HG03095 (cell line): Measurements from ENCODE around the gene INHBA.
A peak's percentile ranks its signal among the peaks of the same experiment; 100 is the strongest.

Source experiments
- ATAC-seq: cut with Tn5 transposase; IDR thresholded peaks from one replicate; pipeline ENCODE4 v1.9.1; 2021; ENCODE audit warnings: moderate library complexity; ENCODE audit not compliant: unreplicated experiment

The INHBA gene

DNA sequence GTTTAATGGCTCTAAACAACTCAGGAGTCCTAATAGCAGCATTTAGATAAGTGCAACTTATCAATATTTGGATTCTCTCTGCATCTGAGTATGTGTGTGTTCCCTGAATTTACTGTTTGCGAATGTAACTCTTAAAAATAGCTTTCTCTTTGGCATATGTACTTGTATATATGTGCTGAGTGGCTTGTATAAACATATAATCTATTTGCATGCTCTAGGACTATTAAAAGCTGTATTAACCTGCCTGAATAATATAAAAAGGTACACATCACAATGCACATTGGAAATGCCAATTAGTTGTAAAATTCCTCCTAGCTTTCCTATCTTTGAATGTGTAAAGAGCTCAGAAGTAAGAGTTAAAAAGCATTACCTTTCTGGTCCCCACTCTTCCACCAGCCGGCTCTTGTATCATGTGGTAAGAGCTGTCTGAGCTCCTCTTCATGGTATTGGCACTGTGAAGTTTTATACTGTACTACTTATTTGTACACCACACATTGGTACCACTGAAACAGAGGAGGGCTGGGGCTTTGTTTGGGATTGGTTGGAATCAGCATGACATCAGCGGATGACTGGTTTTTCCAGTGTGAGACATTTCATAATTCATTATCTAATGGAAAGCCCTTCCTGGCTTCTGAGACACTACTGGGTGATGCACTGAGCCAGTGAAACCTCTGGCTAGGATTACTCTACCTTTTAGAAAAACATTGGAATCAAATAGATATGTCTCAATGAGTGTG, at the start of gene INHBA:
TSS of gene INHBA (minus strand) at position 456 of the 737 bp plus-strand sequence. CDS start 2,716 bp downstream, outside the sequence.
- ATAC-seq, result no peak

DNA sequence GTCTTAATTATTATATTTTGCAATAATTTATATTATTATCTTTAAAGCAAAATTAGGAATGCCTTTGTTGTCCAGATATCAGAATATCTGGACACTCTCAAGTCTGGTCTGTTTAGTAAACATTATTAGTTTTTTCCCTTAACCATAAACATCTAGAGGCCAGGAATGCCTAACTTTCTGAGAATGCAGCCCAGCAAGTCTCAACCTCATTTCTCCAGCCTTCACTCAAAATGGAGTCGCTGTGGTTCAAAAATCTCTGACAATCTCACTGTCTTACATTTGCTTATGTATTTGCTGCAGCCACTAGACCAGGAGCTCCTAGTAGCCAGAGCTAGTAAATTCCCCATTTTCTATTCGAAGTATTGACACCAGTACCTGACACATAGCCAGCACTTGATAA, 49.7 kb upstream of the INHBA start:
- ATAC-seq, result no peak

DNA sequence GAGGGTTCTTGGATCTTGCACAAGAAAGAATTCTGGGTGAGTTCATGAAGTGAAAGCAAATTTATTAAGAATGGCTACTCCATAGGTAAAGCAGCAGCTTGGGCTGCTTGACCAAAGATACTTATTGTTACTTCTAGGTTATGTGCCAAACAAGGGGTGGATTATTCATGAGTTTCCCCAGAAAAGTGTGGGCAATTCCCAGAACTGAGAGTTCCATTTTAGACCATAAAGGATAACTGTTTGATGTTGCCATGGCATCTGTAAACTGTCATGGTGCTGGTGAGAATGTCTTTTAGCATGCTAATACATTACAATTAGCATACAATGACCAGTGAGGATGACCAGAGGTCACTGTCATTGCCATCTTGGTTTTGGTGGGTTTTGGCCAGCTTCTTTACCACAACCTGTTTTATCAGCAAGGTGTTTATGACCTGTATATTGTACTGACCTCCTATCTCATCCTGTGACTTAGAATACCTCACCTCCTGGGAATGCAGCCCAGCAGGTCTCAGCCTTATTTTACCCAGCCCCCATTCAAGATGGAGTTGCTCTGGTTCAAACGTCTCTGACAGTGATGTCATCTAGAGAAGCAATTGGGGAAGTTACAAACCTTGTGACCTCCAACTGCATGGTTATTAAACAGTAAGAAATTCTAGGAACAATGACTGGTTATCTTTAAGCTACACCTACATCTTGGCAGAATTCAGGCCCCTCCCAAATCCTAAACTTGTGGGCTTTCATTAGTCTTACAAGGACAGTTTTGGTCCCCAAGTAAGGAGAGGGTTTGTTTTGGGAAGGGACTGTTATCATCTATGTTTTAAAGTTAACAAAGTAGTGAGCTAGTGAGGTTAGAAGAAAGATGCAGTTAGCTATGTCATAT, 48.0 kb upstream of the INHBA start:
- ATAC-seq, result no peak

DNA sequence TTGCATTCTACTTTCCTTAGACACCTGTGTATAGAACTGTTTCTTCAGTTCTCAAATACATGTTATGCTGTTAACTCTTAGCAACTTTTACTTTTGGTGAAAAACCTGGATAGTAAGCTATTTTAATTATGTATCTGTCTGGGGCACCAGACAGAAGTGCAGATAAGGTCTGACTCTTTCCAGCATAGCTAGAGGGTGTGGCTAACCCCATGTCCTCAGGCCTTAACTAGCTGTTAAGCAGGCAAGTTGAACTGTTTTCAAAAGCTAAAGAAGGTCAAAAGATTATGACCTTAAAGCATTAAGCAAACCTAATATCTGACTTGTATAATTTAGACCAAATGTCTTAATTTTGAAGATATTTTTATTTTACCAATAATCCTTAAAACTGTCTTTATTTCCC, 45.1 kb upstream of the INHBA start:
- no peak for ATAC-seq

DNA sequence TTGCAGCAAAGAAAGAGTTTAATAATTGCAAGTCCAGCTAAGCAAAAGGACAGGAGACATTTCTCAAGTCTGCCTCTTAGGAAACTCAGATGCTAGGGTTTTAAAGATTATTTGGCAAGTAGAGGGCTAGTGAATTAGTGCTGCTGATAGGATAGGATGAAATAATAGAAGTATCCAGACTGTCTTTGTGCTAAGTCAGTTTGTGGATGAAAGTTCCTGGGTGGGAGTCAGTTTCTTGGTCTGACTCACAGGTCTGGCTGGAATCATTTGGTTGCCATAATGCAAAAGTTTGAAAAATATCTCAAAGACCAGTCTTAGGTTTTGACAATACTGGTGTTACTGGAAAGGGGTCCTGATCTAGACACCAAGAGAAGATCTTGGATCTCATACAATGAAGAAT, 42.6 kb upstream of the INHBA start:
- no peak for ATAC-seq

DNA sequence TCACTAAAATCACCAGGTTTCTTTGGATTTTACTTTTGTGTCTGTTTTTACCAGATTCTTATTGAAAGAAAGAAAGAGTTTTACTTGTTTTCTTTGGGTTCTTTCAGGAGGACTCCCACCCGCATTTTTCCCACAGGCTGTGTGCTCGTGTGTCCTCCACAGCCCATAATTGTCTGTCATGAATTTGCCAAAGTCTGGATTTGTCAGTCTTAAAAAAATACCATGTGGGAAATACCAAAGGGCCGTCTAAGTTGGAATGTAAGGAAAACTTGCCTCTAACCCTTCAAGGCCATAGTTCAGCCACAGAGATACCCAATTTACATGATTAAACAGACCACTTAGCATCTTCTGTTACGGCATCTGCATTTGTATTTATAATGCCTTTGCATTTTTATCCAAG, 41.3 kb upstream of the INHBA start:
- ATAC-seq, result no peak

DNA sequence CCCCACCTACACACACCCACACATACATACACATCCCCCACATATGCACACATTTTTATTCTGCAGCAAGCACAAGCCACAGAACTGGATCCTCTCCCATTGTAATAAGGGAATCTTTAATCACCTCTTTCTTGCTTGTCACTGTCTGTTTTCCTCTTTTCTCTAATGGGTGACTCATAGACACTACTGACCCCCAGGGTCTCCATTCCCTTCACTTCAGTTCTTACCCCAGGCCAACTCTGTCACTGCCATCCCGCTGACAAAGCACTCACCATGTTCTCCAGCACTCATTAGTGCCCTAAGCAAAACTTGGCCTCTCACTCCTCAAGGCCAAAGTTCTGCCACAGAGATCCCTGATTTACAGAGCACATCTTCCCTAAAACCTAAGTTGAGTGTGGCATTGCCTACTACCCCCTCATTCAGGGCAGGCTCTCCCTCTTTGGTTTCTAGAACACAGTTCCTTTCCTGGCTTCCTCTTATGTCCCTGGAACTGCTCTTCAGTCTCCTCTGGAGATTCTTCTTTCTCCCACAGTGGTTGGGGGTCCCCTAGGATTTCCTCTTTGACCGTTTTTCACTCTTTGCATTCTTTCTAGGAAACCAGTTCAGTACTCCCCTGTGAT, 39.6 kb upstream of the INHBA start:
- no peak for ATAC-seq

DNA sequence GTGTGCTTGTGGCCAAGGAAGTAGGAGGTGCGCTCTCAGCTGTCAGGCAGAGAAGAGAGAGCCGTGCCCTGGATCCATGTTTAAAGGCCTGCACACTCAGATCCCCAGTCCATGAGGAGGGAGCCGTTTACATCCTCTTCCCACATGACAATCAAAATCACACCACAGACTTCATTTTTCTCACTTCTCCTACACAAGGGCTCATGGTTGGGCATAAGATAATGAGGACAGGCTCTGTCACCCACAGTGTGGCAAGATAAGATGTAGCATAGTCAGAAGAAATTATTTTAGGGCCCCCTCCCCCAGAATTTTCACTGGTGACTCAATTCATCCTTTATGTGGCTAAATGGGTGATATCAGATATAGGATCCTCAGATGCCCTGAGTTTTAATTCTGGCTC, 35.9 kb upstream of the INHBA start:
- no peak for ATAC-seq

DNA sequence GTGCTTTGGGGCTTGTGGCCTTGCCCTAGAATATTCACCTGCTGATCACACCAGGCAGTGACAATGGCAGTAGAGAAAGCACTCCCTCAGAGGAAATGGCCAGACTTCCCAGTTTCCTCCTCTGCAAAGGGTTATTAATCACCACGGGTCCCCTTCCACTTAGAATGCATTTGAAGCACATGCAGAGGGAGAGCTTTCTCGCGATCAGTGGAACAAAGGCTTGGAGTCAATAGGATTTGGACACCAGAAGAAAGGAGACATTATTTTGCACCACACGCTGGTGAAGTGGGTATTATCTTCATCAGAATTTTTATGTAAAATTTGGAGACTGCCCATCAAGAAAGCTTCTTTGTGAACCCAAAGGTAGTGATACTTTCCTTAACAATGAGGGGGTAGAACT, 35.4 kb upstream of the INHBA start:
- no peak for ATAC-seq

DNA sequence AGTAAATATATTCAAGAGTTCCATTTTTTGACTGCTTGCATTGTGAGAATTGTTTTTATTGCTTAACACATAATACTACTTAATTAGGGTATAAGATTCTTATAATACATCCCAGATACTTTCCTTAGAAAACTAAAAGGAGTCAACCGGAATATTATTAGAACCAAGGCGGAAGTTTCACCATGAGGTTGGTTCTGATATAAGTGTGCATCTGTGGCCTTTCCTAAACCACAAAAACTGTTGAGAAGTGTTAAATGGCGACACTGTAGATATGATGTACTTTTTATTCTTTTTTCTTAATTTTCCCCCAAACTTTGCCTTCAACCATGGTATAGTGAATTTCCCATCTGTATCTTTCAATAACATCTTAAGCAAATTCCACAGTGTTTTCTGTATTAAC, 32.3 kb upstream of the INHBA start:
- no peak for ATAC-seq

DNA sequence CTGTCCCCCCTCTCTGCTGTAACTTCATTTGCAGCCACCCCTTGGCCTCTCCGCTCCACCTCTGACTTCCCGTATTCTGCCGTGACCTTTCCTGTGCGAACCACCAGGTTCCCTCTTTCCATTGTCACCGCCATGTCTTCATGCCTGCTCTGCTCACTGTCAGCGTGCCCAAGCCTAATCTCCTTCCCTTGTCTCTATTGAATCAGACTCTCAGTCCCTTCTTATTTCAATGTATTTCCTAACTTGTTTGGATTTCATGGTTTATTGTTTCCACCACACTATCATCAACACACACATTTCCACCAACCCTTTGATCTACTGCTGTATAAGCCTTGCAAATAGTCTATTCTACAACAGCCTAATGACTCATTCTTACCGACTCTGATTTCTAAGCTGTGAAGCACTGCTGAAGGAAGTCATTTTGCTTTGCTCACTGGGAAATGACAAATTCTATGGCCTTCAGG, 30.0 kb upstream of the INHBA start:
- ATAC-seq, result no peak

DNA sequence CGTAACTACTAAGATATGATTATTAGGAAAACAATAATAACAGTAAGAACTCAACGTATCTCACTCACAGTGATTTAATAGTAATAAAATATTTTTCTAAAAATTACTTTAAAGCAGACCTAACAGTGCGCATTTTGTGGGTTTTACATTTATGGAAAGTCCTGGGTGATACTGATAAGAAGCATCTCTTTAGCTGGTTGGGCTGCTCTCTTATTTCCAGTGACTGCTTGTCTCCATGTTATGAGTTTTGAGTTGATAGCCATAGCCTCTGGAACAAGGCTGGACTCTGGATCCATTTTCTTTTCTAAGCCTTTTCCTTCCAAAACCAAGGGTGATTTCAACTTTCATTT, 29.5 kb upstream of the INHBA start:
- no peak for ATAC-seq

DNA sequence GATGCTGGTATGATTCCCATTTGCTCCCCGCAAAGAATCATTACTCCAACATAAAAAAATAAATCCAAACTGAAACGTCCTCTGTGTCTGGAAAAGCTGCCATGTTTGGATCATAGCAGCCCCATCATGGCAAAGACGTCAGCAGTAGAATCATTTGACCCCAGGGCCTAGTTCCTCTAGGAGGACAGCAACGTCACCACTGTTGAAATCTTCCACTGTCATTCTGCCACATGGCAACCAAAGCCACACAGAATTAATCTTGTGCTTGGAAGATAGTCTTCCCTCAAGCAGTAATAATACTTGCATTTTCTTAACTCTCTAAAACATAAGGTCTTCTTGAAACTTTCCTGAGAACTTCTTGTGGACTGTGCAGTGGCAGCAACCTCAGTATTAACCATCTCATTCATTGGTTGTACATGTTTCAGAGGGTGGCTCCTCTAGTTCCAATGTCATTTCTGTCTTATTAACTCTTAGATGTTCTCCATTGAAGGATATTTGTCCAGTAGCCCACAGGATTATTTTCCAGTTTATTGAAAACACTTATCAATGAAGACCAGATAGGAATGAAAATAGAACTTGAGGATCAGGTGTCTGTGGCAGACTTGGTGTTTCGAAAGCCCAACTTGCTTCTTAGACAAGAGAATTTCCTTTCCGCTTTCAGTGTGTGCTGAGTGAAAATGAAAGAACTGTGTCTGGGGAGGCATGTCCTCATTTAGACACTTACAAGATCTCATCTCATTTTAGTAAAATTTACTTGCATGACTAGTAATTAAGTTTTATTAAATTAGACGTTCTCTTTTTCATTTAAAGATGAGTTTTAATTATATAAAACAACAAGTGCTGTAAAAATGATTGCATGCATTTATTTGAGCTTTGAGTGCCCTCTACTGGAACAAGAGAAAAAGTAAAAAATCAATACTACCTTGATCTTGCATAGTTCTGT, 28.9 kb upstream of the INHBA start:
- ATAC-seq, result peak; percentile 98

DNA sequence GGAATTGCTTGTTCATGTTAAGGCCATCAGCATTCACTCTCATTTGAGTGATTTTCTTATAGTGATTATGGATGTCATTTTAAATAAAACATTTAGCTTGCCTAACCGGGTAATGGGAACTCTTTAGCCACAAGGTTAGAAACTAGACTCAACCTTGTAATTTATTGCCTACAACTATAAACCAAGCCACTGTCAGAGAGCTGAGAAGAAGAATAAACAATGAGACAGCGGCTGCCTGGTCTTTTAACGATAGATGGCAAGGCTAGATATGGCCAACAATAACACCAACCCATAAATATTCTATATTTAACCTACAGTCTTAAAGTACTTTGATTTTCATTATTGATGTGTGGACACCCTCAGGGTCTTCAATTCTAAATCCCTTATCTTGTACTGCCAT, 27.8 kb upstream of the INHBA start:
- ATAC-seq, result no peak

DNA sequence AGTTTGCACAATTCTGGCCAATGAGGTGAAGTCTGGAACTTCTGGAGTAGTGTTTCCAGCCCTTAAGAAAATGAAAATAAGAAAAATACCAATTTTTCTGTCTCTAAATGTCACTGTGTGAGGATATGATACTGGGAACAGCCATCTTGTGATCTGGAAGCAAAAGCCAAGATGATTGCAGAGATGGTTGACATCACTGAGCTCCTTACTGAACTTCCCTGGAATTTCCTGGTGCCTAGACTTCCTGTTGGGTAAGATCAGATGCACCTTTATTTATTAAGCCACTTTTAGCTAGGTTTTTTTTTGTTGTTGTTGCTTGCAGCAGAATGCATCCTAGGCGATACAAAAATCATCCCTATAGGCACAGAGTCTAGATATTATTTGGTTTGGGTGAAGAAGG, 27.3 kb upstream of the INHBA start:
- ATAC-seq, result no peak

DNA sequence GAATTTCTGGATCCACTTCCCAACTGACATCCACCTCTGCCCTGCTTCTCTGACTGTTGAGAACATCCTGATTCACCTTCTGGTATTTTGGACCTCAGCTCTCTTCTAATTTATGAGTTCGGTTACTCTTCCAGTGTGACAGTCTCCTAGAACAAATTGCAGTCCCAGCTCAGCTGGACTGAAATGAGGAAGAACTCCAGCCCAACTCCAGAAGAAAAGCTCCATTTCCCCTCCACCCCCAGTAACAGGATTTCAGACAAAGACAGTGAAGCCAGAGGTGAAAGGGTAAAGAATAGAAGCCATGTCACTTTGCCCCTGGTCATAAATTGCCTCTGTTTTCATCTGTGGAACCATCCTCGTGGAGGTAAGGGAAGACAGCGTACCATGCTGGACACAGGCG, 26.2 kb upstream of the INHBA start:
- ATAC-seq, result no peak

DNA sequence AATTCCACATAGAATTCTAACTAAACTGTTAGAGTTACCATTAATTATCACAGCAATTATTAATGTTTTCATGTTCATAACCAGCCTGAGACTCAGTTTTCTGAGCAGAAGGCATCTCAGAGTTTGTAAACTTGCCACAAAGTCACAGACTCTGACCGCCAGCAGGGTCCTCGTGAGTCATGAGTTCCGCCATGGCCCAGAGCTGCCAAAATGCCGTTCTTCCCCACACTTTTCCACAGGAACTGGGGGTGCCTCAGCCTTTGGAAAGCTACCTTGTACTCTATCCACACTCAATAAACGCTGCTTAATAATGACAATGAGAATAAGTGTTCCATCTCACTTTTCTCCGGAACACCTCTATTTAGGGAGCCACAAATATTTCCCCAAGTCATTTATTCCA, 22.1 kb upstream of the INHBA start:
- ATAC-seq, result no peak

DNA sequence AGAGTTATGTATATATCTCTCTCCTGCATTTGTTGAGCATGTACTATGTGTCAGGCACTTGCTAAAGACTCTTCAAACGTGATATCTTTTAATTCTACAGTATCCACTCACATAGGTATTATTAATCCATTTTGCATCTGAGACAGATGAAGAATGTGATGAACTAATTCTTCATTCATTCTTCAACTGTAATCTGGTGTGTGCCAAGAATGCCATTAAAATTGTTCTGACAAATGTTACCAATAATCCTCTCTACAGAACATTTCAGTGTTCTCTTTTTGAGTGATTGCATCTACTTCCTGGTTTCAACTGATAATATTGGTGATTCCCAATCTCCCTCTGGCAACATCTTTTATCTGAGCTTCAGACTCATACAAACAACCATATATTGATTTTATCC, 18.0 kb upstream of the INHBA start:
- no peak for ATAC-seq

DNA sequence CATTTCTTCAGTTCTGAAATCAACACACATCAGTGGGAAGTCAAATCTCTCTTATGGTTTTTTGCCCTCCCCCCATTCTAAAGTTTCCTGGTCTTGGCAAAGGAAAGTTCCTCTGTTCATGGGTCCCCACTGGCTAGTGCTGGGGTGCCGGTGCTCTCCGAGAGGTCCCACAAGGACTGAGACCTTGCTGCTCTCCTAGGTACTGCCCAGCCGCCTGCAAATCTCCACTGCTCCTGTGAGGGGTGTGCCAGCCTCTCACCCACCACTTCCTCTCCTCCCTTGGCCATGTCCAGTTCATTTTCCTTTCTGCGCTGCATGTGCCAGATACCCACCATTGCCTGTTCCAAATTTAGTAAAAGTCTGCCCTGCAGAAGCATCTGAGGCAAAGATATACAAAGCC, 17.2 kb upstream of the INHBA start:
- ATAC-seq, result no peak

DNA sequence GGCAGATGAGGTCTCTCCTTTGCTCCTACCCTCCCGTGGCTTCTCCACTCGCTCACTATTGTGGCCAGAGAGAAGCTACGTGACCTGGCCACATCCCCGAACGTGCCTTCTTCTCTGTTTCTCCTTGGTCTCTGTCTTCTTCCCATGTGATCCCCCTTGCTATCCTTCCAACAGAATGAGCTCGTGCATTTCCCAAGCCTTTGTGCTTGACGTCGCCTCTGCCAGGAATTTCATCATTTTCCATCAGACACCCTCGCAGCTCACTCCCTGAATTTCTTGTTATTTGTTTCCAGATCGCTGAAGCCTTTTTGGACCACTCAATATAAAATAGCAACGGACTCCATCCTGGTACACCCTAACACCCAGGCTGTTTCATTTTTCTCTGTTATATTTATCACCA, 13.8 kb upstream of the INHBA start:
- no peak for ATAC-seq

DNA sequence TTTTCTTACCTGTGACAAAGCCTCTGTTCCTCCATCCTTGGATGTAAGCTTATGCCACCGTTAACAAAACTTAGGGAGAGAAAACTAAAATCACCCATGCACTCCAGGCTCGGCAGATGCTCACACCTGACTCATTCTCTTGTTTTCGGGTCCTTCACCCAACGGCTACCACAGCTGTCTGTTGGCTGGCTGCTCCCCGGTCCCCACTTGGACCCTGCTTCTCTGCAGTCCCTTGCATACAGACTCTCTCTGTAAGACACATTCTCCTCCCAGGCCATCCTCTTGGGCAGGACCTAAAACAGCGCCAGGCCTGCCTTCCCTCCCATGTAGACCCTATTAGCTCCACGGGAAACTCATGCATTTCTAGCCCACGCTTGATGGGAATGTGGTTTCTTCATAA, 12.1 kb upstream of the INHBA start:
- ATAC-seq, result no peak
